ENCODE measurements around the gene LINGO1.

LINGO1 gene

GRCh38 chr15:77657634-77658238, 25.0 kb upstream of the LINGO1 start:
- DNase-seq (ENCODE audit: low read depth), result no peak

- no peak for DNase-seq (ENCODE audit: low read depth)
Observed at GRCh38 chr15:77656294-77656693, 23.6 kb upstream of the LINGO1 start.

- no peak for DNase-seq (ENCODE audit: low read depth)
Observed at GRCh38 chr15:77654975-77655374, 22.3 kb upstream of the LINGO1 start.

GRCh38 chr15:77653832-77654480, 21.2 kb upstream of the LINGO1 start:
- DNase-seq (ENCODE audit: low read depth), result no peak

GRCh38 chr15:77650265-77650664, 17.6 kb upstream of the LINGO1 start:
- no peak for DNase-seq (ENCODE audit: low read depth)

- DNase-seq (ENCODE audit: low read depth), result no peak
Observed at GRCh38 chr15:77649610-77650009, 16.9 kb upstream of the LINGO1 start.

- DNase-seq (ENCODE audit: low read depth), result no peak
Observed at GRCh38 chr15:77649017-77649416, 16.3 kb upstream of the LINGO1 start.

GRCh38 chr15:77647961-77648360, 15.2 kb upstream of the LINGO1 start:
- DNase-seq (ENCODE audit: low read depth), result no peak

GRCh38 chr15:77646104-77646694, 13.5 kb upstream of the LINGO1 start:
- no peak for DNase-seq (ENCODE audit: low read depth)

GRCh38 chr15:77645602-77646001, 12.9 kb upstream of the LINGO1 start:
- DNase-seq (ENCODE audit: low read depth), result no peak

GRCh38 chr15:77644543-77645247, 12.0 kb upstream of the LINGO1 start:
- DNase-seq (ENCODE audit: low read depth), result no peak

GRCh38 chr15:77643764-77644163, 11.1 kb upstream of the LINGO1 start:
- DNase-seq (ENCODE audit: low read depth), result no peak

- DNase-seq (ENCODE audit: low read depth), result no peak
Observed at GRCh38 chr15:77642793-77643430, 10.2 kb upstream of the LINGO1 start.

GRCh38 chr15:77641999-77642398, 9.3 kb upstream of the LINGO1 start:
- DNase-seq (ENCODE audit: low read depth), result no peak

- DNase-seq (ENCODE audit: low read depth), result no peak
Observed at GRCh38 chr15:77640615-77641014, 7.9 kb upstream of the LINGO1 start.

- DNase-seq (ENCODE audit: low read depth), result no peak
Observed at GRCh38 chr15:77639431-77639830, 6.7 kb upstream of the LINGO1 start.

GRCh38 chr15:77637851-77638692, 5.4 kb upstream of the LINGO1 start:
- DNase-seq (ENCODE audit: low read depth), result no peak

GRCh38 chr15:77636209-77636608, 3.5 kb upstream of the LINGO1 start:
- DNase-seq (ENCODE audit: low read depth), result no peak

- peak; percentile 66 for DNase-seq (ENCODE audit: low read depth)
Observed at GRCh38 chr15:77634266-77634962, 1.7 kb upstream of the LINGO1 start.

- no peak for DNase-seq (ENCODE audit: low read depth)
Observed at GRCh38 chr15:77633913-77634265, 1.2 kb upstream of the LINGO1 start.

All from activated T-cell treated with anti-CD3 and anti-CD28 coated beads for 48 hours (primary cell).